ENCODE measurements around the gene CYTH2.

DNA sequence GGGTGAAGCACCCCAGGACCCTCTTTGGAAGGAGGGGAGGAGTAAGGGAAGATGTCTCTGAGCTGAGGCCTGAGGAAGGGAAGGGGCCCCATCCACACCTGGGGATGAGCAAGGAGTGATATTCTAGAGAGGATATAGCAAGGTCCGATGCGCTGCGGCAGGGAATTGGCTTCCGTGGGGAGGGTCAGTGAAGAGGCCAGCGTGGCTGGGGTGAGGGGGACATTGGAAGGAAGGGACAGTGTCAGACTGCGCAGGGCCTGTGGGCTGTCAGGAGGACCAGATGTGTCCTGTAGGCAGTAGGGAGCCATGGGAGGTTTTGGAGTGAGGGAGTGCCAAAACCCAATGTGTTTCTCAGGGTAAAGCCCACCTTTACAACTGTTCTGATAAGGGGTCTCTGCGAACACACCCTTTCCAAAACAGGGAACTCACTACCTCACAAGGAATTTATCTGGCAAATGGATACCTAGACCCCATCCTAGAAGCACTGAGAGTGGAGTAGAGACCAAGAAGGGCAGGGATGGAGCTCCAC is 38.8 kb downstream of the CYTH2 start:
- TF ChIP-seq, protein P1, sequence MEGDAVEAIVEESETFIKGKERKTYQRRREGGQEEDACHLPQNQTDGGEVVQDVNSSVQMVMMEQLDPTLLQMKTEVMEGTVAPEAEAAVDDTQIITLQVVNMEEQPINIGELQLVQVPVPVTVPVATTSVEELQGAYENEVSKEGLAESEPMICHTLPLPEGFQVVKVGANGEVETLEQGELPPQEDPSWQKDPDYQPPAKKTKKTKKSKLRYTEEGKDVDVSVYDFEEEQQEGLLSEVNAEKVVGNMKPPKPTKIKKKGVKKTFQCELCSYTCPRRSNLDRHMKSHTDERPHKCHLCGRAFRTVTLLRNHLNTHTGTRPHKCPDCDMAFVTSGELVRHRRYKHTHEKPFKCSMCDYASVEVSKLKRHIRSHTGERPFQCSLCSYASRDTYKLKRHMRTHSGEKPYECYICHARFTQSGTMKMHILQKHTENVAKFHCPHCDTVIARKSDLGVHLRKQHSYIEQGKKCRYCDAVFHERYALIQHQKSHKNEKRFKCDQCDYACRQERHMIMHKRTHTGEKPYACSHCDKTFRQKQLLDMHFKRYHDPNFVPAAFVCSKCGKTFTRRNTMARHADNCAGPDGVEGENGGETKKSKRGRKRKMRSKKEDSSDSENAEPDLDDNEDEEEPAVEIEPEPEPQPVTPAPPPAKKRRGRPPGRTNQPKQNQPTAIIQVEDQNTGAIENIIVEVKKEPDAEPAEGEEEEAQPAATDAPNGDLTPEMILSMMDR (IDR thresholded peaks at IDR 0.05) = no peak
- TF ChIP-seq EZH2 (IDR thresholded peaks at IDR 0.05) (no peak), EZH2phosphoT487 (IDR thresholded peaks at IDR 0.05) (no peak)
